Measurements from ENCODE around the gene LMX1B.

Gene LMX1B

DNA sequence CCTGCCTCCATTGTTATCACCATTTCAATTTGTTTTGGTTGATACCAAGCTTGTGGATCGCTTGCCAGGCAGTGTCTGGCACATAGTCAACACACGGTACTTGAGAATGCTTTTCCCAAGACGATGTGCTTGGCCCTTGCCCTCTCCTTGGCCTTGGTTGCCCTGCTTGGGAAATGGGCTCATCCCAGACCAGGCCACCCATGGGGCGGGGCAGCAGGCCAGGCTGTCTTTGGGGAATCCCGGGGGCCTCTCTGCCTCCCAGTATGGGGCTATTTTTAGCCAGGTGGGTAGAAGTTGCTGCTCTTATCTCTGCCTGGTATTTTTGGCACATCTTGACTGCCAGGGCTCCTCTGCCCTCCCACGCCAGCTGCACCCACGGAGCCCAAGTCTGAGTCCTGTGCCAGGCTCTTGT is 49.9 kb downstream of the LMX1B start:
- DNase-seq: no peak

DNA sequence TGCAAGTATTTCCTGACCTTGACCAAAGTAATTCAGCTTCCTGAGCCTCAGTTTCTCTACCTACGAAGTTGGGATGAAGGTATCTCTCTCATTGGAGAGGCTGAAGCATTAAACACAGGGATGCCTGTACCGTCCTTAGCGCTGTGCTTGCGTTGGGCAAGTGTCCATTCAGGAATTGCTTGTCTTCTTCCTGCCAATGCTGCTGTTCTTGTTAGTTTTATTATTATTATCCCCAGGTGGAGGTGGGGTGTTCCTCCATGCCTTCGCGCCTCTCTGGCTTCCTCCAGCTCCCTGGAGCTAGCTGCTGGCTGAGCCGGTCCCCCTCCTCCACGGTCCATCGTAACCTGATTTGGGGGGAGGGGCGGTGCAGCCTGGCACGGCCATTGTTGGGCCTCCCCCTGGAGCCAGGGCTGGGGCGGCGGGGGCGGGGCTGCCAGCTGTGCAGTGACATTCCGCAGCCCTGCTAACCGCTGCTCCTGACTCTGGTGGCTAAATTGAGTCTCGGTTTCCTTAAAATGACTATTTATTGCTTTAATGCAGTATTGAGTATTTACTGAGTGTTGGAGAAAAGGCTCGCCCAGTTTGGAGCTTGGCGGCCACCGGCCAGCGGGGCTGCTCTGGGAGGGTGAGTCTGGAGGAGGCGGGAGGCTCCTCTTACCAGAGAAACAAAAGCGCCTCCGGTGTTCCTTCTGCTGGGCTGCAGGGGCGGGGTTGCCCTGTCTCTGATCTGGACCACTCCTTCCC is 51.3 kb downstream of the LMX1B start:
- no peak for DNase-seq

DNA sequence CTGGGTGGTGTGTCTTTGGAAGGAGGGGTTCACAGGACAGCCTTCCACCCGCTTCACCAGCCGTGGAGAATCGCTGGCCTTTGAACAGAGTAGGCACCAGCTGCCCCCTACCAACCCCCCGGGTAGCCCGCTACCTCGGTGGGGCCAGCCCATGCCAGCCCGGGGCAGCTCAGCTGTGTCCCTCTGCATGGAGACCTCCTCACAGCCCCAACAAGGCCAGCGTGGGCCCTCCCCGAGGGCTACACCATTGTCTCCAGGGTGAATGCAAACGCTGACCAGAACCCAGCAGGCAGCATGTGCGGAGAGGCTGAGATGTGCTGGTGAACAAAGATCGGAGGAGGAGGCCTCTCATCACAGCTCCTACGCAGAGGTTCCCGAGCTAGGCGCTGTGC is 51.9 kb downstream of the LMX1B start:
- DNase-seq: no peak

DNA sequence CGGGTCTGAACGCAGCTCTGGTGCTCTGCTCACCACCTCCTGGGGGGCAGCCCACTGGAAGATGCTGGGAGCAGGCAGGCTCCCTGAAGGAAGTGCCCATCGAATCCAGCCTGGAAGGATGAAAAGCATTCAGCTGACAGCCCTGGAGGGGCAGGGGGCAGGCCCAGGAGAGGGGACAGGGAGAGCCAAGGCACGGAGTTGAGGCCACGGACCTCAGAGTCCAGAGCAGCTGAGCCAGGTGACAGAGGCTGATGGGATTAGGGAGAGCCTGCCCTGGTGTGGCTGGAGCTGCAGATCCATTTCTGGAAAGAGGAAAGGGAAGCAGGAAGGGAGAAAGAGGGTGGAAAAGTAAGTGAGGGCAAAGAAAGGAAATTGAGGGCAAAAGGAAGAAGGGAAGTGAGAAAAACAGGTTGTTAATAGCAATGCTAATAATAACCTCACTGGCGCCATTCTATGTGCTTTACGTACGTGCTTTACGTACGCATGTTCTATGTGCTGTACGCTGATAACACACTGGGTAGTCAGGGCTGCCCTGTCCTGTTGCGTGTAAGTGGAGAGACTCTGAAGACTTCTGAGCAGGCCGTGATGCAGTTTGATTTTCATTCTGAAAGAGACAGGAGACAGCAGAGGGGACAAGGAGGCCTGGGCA is 52.6 kb downstream of the LMX1B start:
- no peak for DNase-seq

DNA sequence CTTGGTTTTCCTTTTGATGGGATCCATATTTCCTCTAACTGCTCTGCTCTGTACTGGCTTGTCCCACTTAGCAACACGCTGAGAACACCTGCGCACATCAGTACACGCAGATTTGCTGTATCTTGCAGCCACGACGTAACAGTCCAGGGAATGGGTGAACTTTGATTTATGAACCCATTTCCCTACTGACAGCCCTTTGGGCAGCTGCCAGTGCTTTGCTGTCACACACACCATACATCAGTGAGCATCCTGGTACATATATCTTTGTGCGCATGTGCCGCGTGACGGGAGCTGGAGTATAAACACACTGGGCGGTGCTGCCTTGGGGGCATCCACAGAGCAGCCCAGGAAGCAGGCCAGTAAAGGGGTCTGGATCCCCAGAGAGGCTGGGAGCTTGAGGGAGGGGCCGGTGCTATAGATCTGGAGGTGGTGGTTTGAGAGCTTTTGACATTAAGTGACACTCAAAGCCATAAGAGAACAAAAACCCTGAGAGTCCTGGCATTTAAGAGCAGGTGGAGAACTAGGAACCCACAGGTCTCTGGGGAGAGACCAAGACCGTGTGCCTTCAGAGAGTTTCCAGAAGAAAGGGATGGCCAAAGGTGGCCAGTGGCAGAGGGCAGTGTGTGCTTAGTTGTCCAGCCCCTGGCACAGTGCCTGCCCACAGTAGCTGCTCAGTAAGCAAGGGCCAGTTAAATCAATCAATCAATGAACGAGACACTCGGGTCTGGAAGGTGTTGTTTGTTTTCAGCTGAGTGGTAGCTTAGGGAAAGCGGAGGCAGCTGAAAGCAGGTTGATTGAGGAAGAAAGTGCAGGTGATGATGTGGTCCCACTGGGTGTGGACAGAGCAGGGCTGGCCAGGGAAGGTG is 53.7 kb downstream of the LMX1B start:
- no peak for DNase-seq

DNA sequence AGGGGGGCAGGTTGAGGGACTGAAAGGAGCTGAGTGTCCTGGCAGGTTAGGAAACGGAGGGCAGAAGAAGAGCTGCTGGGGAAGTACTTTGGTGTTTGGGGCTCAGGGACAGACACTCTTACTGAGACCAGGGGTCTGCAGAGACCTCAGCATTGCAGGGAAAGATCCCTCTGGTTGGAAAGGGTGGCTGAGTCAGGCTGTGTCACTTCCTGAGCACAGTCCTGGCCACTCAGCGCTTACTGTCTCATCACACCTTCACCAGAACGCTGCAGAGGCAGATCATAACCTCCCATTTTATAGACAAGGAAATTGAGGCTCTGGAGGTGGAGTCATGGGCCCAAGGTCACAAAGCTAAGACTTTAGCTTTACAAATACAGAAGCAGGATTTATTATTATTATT is 54.3 kb downstream of the LMX1B start:
- no peak for DNase-seq

DNA sequence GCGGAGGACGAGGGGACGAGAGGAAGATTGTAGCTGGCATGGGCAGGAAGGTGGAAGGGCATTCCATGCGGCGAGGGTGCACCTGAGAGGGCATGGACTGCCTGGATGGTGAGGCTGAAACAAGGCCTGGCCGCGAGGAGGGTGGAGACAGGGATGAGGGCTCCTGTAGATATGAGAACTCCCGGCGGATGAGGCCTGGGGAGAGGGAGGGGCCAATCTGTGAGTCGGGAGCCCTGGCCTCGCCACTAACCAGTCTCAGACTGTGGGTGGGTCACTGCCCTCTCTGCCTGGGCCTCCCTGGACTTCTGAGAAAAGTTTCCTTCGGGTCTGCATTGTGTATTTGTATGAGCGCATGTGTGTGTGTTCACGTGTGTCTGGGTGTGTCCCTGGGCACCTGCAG is 55.4 kb downstream of the LMX1B start:
- DNase-seq: no peak

DNA sequence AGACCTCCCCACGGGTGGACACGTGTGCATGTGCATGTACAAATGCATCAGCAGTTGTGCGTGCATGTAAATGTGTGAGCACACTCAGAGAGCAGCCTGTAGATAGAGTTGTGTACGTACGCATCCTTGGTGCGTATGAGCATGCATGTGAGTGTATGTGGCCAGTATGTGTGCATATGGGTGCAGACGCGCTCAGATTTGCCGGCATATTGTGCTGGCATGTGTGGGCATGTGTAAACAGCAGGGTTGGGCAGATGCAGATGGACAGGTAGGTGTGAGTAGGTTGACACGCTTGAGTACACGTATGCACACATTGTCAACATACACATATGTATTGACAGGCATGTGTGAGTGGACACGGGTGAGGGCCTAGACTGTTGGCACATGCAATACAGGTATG is 56.5 kb downstream of the LMX1B start:
- DNase-seq: no peak

DNA sequence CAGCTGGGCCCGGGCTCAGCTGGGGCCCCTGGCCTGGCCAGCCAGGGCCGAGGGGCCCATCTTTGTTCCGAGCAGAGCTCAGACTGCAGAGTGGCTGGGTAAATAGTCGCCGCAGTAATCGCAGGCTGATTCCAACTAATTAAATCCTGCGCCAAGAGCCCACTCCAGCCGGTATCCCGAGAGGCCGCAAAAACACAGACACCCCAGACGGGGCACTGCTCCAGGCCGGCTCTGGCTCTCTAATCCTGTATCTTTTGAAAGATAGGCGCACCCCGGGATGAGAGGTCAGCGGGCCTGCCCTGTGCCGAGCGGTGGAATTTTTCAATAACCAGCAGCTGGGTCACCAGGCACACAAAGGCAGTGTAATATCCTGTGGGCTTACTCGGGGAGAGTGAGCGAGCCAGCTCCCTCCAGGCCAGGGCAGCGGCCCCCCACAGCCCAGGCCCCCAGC is 57.7 kb downstream of the LMX1B start:
- no peak for DNase-seq

DNA sequence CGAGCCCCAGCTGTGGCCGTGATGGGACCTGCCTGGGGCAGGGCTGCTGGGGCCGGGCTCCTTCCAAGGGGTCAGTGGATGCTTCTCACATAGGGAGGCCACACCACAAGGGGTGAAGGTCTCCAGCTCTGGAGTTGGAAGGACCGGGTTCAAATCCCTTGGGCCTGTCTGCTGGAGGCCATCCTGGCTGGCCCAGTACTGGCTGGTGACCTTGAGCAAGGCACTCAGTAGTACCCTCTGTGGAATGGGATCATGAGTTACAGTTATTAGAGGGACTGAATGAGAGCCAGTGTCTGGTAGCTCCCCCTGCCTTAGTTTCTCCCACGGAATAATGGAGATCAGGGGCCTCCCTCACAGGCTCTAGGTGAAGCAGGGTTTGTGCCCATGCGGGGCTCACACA is 58.3 kb downstream of the LMX1B start:
- no peak for DNase-seq

DNA sequence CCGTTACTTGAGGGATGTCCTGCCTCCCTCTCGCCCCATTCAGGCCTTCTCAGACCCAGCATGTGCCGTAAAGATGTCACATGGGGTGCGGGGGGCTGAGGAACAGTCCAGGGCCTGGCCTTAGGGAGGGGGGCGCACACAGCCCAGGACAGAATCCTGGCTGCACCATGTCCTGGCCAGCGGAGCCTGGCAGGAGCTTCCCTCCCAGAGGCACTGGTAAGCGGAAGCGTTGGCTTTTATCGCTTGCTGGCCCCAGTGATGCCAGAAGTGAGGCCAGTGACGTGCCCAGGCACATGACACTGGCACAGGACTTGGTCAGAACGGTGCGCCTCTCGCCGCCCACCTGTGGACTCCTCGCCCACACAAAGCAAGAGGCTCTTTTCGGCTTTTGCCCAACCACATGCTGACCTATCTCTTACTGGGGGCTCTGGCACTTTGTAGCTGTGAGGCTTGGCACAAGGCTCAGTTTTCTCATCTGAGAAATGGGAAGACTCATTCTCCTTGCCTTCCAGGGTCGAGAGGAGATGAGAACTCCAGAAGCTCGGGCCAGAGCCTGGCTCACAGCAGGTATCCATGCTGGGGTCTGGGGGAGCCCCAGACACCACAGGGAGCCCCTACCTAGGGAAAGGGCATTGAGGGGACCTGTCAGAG is 59.0 kb downstream of the LMX1B start:
- no peak for DNase-seq

DNA sequence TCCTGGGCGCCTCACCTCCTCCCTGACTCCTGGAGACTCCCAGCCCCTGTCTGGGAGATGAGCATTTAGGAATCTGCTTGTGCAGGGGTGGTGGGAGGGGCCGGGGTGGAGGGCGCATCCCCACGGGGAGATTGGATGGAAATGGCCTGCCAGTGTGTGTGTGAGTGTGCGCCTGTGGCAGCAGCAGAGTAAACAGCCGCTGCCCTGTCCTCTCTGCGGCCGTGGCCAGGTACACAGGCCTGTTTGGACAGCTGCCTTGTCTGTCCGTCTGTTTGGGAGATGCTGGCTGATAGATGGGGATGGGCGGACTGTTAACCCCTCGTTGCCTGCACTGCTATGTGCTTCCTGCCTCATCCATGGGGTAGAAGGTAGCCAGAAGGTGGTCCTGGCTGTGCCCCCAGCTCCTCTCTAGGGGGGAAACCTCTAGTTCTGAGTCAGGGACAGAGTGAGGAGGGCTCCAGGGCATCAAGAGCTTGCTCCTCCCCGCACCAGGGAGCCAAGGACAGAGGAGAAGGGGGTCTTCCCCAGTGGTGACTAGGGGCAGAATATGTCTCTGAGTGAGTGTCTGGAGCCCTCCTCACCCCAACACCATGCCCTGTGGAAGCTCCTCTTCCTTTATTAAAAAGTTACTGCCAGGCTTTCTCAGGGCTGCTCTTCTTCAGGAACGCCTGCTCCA is 60.1 kb downstream of the LMX1B start:
- no peak for DNase-seq

DNA sequence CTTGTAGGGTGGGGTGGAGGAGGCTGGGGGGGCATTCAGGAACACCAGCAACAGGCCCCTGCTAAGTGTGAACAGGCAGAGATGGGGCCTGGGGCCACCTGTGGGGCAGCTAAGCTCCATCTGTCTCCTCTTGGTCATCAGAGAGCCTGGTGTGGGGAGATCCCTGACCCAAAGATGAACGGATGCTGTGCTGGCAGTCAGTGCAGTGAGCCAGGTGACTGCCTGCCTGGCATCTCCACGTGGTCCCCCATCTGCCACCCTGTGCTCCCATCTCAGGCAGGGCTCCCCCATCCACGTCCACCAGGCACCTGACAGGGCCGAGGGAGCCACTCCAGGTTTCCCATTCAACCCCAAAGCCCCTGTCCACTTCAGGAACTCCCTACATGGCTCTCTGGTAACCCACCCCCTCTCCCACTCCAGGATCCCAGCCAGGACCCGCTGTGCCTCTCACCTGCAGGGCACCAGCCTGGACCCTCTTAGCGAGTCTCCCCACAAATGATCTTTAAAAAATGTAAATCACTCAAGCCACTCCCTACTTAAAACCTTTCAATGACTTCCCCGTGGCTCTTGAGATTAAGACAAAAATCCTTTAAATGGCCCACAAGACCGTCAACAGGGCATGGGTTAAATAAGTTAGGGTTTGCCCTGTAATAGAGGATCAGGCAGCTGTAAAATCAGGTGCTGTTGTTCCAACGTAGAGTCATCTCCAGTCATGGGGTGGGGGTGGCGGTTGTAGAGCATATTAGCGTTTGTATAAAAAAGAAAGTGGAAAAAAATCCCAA is 60.8 kb downstream of the LMX1B start:
- no peak for DNase-seq

DNA sequence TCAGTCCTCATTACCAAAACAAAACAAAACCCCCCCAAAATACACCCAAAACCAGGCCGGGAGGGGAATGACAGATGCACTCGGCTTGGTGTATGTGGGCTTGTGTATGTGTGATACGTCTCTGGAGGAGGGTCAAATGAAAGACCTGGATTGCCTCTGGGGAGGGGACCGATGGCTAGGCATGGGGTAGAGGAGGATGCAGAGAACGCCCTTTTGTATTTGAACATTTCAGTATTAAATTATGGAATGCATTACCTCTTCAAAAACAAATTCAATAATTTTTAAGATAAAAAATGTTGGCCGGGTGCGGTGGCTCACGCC is 61.4 kb downstream of the LMX1B start:
- no peak for DNase-seq

DNA sequence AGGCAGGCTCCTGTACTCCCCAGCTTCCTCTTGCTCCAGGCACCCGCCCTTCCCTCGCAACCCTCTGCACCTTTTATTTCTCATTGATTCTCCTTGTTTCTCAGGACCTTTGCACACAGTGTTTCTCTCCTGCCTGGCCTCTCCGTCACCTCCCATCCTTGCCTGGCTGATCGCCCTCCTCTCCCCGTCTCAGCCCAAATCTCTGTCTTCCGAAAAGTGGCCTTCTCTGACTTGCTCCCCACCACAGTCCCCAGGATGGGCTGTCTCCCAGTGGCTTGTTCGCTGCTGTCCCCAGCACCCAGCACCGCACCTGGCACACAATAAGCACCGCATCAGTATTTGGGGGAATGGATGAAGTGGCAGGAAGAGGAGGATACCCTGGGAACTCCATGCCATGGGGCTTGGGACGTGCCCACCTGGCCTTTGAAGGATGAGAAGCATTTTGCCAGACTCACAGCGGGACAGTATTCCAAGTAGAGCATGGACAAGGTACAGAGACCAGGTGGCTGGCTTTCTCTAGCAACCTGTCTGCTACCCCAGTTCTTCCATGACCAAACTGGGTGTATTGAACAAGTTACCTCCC is 62.5 kb downstream of the LMX1B start:
- no peak for DNase-seq

DNA sequence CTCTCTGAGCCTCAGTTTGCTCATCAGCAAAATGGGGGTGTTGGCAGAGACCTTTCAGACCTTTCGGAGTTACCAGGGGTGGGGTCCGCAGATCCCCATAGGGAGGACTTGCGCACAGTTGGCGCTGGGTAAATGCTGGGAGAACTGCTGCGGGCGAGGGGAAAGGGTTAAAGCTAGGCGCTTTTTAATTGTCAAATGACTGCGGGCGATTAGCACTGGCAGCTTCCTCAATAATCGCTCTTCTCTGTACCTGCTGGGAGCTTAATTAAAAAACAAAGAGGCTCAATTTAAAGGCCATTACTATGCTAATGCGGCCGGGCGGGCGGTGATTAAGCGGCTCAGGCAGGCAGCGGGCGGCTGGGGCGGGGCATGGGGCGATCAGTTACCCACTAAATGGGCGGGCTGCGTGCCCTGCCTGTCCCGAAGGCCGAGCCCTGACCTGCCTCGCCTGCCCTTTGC is 63.0 kb downstream of the LMX1B start:
- no peak for DNase-seq

DNA sequence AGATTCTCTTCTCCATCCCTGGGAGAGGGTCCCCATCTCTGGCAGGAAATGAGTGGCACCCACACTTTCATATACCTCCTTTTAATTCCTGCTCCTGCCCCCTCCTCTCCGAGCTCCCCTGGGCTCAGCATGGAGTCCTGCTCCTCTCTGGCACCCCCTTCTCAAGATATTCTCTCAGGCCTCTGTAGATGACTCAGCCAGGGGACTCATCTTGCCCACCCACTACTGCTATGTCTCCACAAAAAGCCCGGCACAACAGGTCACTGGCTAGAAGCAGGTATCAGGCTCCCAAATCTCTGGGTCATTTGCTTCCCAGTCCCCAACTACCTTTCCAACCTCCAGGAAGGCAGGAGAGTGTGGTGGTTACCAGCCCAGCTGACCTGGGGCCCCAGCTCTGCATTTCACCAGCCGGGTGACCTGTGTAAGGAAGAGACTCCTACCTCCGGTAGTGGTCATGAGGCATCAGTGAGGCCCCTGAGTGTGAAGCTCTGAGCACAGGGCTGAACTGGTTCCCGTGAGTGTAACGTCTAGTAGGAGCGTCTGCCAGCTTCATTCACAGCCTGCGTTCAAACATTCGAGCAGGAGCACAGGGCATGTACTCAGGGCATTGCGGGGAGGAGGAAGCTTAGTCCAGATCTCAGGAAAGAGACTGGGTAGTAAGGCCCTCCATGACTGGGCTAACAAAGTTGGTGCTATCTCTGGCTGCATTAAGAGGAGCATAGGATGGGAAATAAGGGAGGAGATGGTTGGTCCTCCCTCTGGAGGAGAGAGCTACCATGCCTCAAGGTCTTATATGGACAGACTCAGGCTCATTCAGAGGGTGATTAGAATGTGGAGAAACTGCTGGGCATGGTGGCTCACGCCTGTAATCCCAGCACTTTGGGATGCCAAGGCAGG is 63.7 kb downstream of the LMX1B start:
- no peak for DNase-seq

DNA sequence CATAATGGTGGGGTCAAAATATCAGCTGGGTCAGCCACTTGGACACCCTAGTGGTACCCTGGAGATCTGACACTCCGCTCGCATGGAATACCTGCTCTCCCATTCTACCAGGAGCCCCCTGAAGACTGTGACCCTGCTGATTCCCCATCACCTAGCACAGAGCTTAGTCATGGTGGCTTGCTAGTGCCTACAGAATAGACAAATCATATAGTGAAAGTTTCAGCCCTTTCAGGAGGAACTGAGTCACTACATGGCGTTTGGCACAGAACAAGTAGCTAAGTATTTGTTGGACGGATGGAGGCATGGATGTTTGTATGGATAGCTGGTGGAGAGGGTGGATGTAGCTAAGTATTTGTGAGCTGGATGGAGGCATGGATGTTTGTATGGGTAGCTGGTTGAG is 65.3 kb downstream of the LMX1B start:
- no peak for DNase-seq

DNA sequence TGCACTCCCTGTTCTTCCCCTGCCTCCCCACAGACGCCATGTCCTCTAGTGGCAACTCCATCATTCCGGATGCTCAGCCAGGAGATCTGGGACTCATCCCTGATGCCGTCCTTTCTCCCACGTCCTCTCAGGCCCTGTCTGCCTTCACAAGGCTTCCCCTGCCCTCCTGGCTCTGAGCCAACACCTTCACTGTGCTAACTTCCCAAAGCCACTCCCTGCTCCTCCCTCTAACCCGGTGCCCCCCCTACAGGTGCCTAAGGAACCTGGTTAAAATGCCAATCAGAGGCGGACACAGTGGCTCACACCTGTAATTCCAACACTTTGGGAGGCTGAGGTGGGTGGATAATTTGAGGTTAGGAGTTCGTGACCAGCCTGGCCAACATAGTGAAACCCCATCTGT is 67.6 kb downstream of the LMX1B start:
- no peak for DNase-seq

DNA sequence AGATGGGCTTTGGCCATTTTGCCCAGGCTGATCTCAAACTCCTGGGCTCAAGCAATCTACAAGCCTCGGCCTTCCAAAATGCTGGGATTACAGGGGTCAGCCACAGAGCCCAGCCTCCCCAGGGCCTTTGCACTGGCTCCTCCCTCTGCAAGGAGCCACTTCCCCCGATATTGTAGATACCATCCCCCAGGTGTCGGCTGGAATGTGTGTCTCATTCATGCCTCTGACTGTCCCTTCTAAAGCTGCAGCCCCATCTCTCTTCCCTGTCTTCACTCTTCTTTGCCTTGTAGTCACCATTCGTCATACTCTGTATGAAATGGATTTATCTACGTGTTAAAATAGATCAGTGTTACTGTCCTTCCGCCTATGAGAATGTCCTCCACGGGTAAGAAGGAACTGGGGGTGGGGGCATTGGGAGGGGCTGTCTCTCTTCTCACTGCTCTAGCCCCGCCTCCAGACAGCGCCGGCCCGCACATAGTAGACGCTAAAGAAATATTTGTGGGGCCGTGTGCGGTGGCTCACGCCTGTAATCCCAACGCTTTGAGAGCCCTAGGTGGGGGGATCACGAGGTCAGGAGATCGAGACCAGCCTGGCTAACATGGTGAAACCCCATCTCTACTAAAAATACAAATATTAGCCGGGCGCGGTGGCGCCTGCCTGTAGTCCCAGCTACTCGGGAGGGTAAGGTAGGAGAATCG is 68.5 kb downstream of the LMX1B start:
- no peak for DNase-seq

All from CD4-positive, alpha-beta T cell treated with Interleukin-17A for 1 hour (primary cell).